Islet precursor cell (in vitro differentiated cells): ENCODE data around the gene RYR1.

Experiments used
- DNase-seq: peaks from one replicate; pipeline ENCODE4 v3.0.0-alpha.2; 2018

RYR1 gene

GRCh38 chr19:38429055-38429810, 4.3 kb upstream of the RYR1 start:
- DNase-seq = no peak

- no peak for DNase-seq
Measured at GRCh38 chr19:38429811-38430156, 3.7 kb upstream of the RYR1 start.

- no peak for DNase-seq
Measured at GRCh38 chr19:38430931-38431330, 2.6 kb upstream of the RYR1 start.

GRCh38 chr19:38434549-38435051, 1.1 kb downstream of the RYR1 start:
- no peak for DNase-seq

- DNase-seq = no peak
Measured at GRCh38 chr19:38437295-38437694, 3.8 kb downstream of the RYR1 start.

- no peak for DNase-seq
Measured at GRCh38 chr19:38437917-38438316, 4.4 kb downstream of the RYR1 start.

- no peak for DNase-seq
Measured at GRCh38 chr19:38440592-38440991, 7.1 kb downstream of the RYR1 start.

- no peak for DNase-seq
Measured at GRCh38 chr19:38441657-38442348, 8.3 kb downstream of the RYR1 start.

GRCh38 chr19:38442736-38443135, 9.2 kb downstream of the RYR1 start:
- no peak for DNase-seq

- no peak for DNase-seq
Measured at GRCh38 chr19:38443458-38443999, 10.0 kb downstream of the RYR1 start.

GRCh38 chr19:38444026-38444425, 10.5 kb downstream of the RYR1 start:
- no peak for DNase-seq

- no peak for DNase-seq
Measured at GRCh38 chr19:38445362-38445761, 11.9 kb downstream of the RYR1 start.

GRCh38 chr19:38448225-38448624, 14.7 kb downstream of the RYR1 start:
- no peak for DNase-seq

- no peak for DNase-seq
Measured at GRCh38 chr19:38449518-38449917, 16.0 kb downstream of the RYR1 start.

GRCh38 chr19:38451036-38451435, 17.5 kb downstream of the RYR1 start:
- DNase-seq = no peak

- DNase-seq = no peak
Measured at GRCh38 chr19:38451629-38452028, 18.1 kb downstream of the RYR1 start.

- peak; percentile 81 for DNase-seq
Measured at GRCh38 chr19:38452430-38453366, 19.2 kb downstream of the RYR1 start.

- DNase-seq = no peak
Measured at GRCh38 chr19:38453596-38453995, 20.1 kb downstream of the RYR1 start.

GRCh38 chr19:38455031-38455430, 21.5 kb downstream of the RYR1 start:
- peak; percentile 62 for DNase-seq

- no peak for DNase-seq
Measured at GRCh38 chr19:38457202-38457601, 23.7 kb downstream of the RYR1 start.

GRCh38 chr19:38457690-38458405, 24.4 kb downstream of the RYR1 start:
- DNase-seq = no peak

- no peak for DNase-seq
Measured at GRCh38 chr19:38458991-38459390, 25.5 kb downstream of the RYR1 start.
